ENCODE measurements around the gene REPS2.

The REPS2 gene

GRCh38 chrX:17024886-17025285 is 78.4 kb downstream of the REPS2 start:
- CTCF ChIA-PET, result interaction anchor here (0.8 kb wide), 1 partner anchor 142 kb away, joined by 3 read pairs; no protein-coding TSS in a partner anchor
- TF ChIP-seq FOXA1 (IDR thresholded peaks at IDR 0.05) (no peak), L3MBTL2 (conservative IDR thresholded peaks at IDR 0.05) (no peak), SUZ12 (IDR thresholded peaks at IDR 0.05) (no peak), FOXM1 (IDR thresholded peaks at IDR 0.05; ENCODE audit: borderline replicate concordance) (no peak), FOXK2 (IDR thresholded peaks at IDR 0.05) (no peak), ELF4 (IDR thresholded peaks at IDR 0.05) (no peak), ARNT (IDR thresholded peaks at IDR 0.05) (no peak), BHLHE40 (IDR thresholded peaks at IDR 0.05; ENCODE audit: borderline replicate concordance) (no peak), TARDBP (IDR thresholded peaks at IDR 0.05) (no peak), LEF1 (IDR thresholded peaks at IDR 0.05; ENCODE audit: borderline replicate concordance) (no peak), NFRKB (IDR thresholded peaks at IDR 0.05) (no peak), SP1 (IDR thresholded peaks at IDR 0.05) (no peak), HDGF (IDR thresholded peaks at IDR 0.05; ENCODE audit: borderline replicate concordance) (no peak), CTBP1 (IDR thresholded peaks at IDR 0.05; ENCODE audit: borderline replicate concordance) (no peak), ZNF384 (IDR thresholded peaks at IDR 0.05) (no peak)
- TF ChIP-seq, protein P1, sequence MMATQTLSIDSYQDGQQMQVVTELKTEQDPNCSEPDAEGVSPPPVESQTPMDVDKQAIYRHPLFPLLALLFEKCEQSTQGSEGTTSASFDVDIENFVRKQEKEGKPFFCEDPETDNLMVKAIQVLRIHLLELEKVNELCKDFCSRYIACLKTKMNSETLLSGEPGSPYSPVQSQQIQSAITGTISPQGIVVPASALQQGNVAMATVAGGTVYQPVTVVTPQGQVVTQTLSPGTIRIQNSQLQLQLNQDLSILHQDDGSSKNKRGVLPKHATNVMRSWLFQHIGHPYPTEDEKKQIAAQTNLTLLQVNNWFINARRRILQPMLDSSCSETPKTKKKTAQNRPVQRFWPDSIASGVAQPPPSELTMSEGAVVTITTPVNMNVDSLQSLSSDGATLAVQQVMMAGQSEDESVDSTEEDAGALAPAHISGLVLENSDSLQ (IDR thresholded peaks at IDR 0.05), result no peak
- POLR2A ChIA-PET, result no interaction called here
- DNase-seq (ENCODE audit: extremely low spot score), result no peak

DNA sequence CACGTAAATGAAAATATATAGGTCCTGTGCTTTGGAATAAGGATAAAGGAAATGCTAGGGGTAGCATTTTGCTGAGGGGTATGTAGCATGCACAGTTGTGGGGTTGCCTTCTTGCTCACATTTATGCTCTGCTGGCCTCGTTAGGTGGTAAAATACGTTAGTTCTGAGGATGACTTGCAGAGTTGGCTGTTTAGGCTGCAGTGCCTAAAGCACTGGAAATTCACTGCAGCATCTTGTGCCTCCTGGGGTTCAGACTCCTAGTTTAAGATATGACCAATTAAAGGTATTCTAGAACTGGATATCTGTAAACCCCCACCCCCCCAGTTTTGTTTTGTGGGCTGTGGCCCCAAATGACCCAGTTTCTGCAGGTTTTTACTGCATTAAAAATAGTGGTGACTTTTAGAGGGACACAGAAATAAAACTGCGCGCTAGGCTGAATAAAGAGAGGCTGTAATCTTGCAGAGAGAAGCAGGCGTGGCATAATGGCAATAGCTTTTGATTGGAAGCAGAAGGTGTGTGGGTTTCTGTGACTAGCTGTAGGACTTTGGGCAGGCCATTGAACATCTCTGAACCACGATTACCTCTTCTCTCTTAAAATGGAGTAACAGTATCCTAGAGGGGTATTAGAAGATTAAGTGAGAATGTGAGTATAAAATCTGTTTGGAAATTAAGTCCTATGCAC is 79.3 kb downstream of the REPS2 start:
- no peak for DNase-seq (ENCODE audit: extremely low spot score)
- POLR2A ChIA-PET, result no interaction called here
- CTCF ChIA-PET, result no interaction called here
- TF ChIP-seq, protein P1 (IDR thresholded peaks at IDR 0.05), result no peak

GRCh38 chrX:17027931-17028330 is 81.5 kb downstream of the REPS2 start:
- POLR2A ChIA-PET, result no interaction called here
- TF ChIP-seq LEF1 (IDR thresholded peaks at IDR 0.05; ENCODE audit: borderline replicate concordance) (no peak), FOXM1 (IDR thresholded peaks at IDR 0.05; ENCODE audit: borderline replicate concordance) (no peak), FOXK2 (IDR thresholded peaks at IDR 0.05) (no peak), L3MBTL2 (conservative IDR thresholded peaks at IDR 0.05) (no peak), TARDBP (IDR thresholded peaks at IDR 0.05) (no peak), CTBP1 (IDR thresholded peaks at IDR 0.05; ENCODE audit: borderline replicate concordance) (no peak), SP1 (IDR thresholded peaks at IDR 0.05) (no peak), BHLHE40 (IDR thresholded peaks at IDR 0.05; ENCODE audit: borderline replicate concordance) (no peak), ELF4 (IDR thresholded peaks at IDR 0.05) (no peak), ARNT (IDR thresholded peaks at IDR 0.05) (no peak), ZNF384 (IDR thresholded peaks at IDR 0.05) (no peak), FOXA1 (IDR thresholded peaks at IDR 0.05) (no peak), SUZ12 (IDR thresholded peaks at IDR 0.05) (no peak), HDGF (IDR thresholded peaks at IDR 0.05; ENCODE audit: borderline replicate concordance) (no peak), NFRKB (IDR thresholded peaks at IDR 0.05) (no peak)
- TF ChIP-seq, protein P1 (IDR thresholded peaks at IDR 0.05), result no peak
- CTCF ChIA-PET, result no interaction called here
- no peak for DNase-seq (ENCODE audit: extremely low spot score)

GRCh38 chrX:17028356-17028755 is 81.9 kb downstream of the REPS2 start:
- no peak for DNase-seq (ENCODE audit: extremely low spot score)
- ChIA-PET CTCF (no interaction called here), POLR2A (no interaction called here)
- TF ChIP-seq NFRKB (IDR thresholded peaks at IDR 0.05) (no peak), FOXA1 (IDR thresholded peaks at IDR 0.05) (no peak), ZNF384 (IDR thresholded peaks at IDR 0.05) (no peak), BHLHE40 (IDR thresholded peaks at IDR 0.05; ENCODE audit: borderline replicate concordance) (no peak), ARNT (IDR thresholded peaks at IDR 0.05) (no peak), HDGF (IDR thresholded peaks at IDR 0.05; ENCODE audit: borderline replicate concordance) (no peak), FOXM1 (IDR thresholded peaks at IDR 0.05; ENCODE audit: borderline replicate concordance) (no peak), SP1 (IDR thresholded peaks at IDR 0.05) (no peak), SUZ12 (IDR thresholded peaks at IDR 0.05) (no peak), L3MBTL2 (conservative IDR thresholded peaks at IDR 0.05) (no peak), ELF4 (IDR thresholded peaks at IDR 0.05) (no peak), CTBP1 (IDR thresholded peaks at IDR 0.05; ENCODE audit: borderline replicate concordance) (no peak), LEF1 (IDR thresholded peaks at IDR 0.05; ENCODE audit: borderline replicate concordance) (no peak), FOXK2 (IDR thresholded peaks at IDR 0.05) (no peak), TARDBP (IDR thresholded peaks at IDR 0.05) (no peak)
- TF ChIP-seq, protein P1 (IDR thresholded peaks at IDR 0.05), result no peak

DNA sequence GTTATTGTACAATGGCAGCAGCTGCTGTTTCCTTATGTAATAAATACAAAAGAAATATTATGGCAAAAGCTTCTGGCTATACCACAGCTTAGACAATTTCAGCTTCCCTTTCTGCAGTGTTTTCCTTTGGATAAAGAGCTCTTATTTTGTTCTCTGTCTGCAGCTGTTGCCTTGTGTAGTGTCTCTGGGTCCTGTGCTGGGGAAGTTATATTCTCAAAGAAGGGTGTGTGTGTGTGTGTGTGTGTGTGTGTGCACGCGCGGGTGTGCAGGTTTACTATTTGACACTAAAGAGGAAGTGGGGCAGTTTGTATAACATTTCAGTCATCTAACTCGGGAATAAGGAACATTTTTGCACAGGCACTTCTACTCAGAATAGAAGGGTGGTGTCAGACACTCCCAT is 83.6 kb downstream of the REPS2 start:
- DNase-seq (ENCODE audit: extremely low spot score), result no peak
- ChIA-PET CTCF (interaction anchor here (1.9 kb wide), 1 partner anchor 16 kb away, joined by 5 read pairs; no protein-coding TSS in a partner anchor), POLR2A (no interaction called here)
- TF ChIP-seq, protein P1 (IDR thresholded peaks at IDR 0.05), result no peak
- TF ChIP-seq TARDBP (IDR thresholded peaks at IDR 0.05) (no peak), ARNT (IDR thresholded peaks at IDR 0.05) (no peak), LEF1 (IDR thresholded peaks at IDR 0.05; ENCODE audit: borderline replicate concordance) (no peak)
